HG03342 (cell line): ENCODE data around the gene SKOR1.

Source experiments
- ATAC-seq: cut with Tn5 transposase; IDR thresholded peaks from one replicate; pipeline ENCODE4 v1.9.1; 2021; ENCODE audit warnings: mild to moderate bottlenecking, moderate library complexity; ENCODE audit not compliant: unreplicated experiment

Gene SKOR1

DNA sequence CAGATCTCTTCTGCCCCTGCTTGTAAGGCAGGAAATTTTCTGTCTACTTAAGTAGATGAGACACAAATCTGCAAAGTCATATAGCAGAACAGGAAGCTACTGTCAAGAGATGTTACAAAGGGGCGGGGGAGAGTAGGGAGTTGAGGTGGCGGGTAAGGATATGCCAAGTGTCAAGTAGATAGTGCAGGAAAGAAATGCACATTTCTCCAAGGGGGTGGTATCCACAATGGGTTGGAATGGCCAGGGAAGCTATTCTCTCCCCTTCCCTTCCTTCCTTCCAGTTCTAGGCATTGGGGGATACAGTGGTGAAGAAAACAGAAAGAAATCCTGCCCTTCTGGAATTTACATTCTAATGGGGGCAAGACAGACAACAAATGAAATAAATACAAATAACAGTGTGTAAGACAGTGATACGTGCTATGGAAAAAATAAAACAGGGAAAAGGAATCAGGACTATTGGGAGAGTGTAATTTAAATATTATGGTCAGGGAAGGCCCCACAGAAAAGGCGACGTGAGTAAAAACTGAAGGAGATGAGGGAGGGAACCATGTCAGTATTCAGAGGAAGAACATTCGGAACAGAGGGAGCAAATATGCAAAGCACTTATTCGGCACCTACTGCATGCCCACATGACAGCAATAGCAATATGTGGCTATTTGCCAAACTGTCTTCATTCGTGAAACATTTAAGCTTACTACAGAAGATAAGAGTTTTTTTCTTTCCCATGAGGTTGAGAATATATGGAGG is 57.4 kb downstream of the SKOR1 start:
- no peak for ATAC-seq

GRCh38 chr15:67883234-67883773 is 58.0 kb downstream of the SKOR1 start:
- no peak for ATAC-seq

DNA sequence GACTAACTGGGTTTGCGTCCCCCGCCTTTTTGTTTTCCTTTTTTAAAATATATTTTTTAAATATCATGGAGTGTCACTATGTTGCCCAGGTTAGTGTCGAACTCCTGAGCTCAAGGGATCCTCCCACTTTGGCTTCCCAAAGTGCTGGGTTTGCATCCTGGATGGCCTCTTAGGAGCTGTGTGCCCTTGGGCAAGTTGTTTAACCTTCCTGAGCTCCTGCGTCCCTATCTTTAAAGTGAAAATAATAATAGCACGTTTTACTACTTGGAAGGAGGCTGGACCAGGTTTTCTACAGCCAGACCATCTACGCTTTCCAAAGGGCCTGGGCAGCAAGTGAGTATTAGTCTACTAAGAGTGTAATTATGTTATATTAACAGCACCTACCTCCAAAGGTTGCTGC is 58.7 kb downstream of the SKOR1 start:
- no peak for ATAC-seq
